Trophoblast cell (in vitro differentiated cells and primary cell): ENCODE data around the gene ACBD6.
A peak's percentile ranks its signal among the peaks of the same experiment; 100 is the strongest.

Experiments
- DNase-seq, 2 donors: peaks; one replicate each; pipeline ENCODE4 v3.0.0-alpha.2; 2016
- H2AFZ ChIP-seq: 2 replicates; pipeline ENCODE4 v1.6.1; 2013; ENCODE audit warnings: low read length, moderate library complexity, mild to moderate bottlenecking; ENCODE audit not compliant: insufficient read depth, poor library complexity
- H2AK5ac ChIP-seq: 2 replicates; pipeline ENCODE4 v1.6.1; 2013; ENCODE audit warnings: mild to moderate bottlenecking, low read length
- H2BK120ac ChIP-seq: 2 replicates; pipeline ENCODE4 v1.6.1; 2013; ENCODE audit warnings: low read length, mild to moderate bottlenecking, moderate library complexity; ENCODE audit not compliant: insufficient read depth, poor library complexity
- H2BK12ac ChIP-seq: 2 replicates; pipeline ENCODE4 v1.6.1; 2013; ENCODE audit warnings: mild to moderate bottlenecking, low read length, moderate library complexity
- H2BK5ac ChIP-seq: 2 replicates; pipeline ENCODE4 v1.6.1; 2013; ENCODE audit warnings: low read length, low read depth, moderate library complexity, mild to moderate bottlenecking; ENCODE audit not compliant: poor library complexity
- H3K14ac ChIP-seq: 2 replicates; pipeline ENCODE4 v1.6.1; 2013; ENCODE audit warnings: mild to moderate bottlenecking, low read length
- H3K18ac ChIP-seq: 2 replicates; pipeline ENCODE4 v1.6.1; 2013; ENCODE audit warnings: mild to moderate bottlenecking, low read length
- H3K23ac ChIP-seq: 2 replicates; pipeline ENCODE4 v1.6.1; 2013; ENCODE audit warnings: low read length
- H3K27ac ChIP-seq: 2 replicates; pipeline ENCODE4 v1.5.1; 2013; ENCODE audit warnings: low read depth, mild to moderate bottlenecking, inconsistent platforms, low read length, moderate library complexity
- H3K27me3 ChIP-seq: 2 replicates; pipeline ENCODE4 v1.6.1; 2013; ENCODE audit warnings: inconsistent platforms, mild to moderate bottlenecking, low read length, moderate library complexity; ENCODE audit not compliant: insufficient read depth
- H3K36me3 ChIP-seq, 2 experiments: 1 replicate in 1 of 2; 2 replicates in 1 of 2; pipeline ENCODE4 v1.6.1; 2013; ENCODE audit warnings: low read length in 2 of 2, mild to moderate bottlenecking in 2 of 2, moderate library complexity in 1 of 2; ENCODE audit not compliant: insufficient read depth in 2 of 2, control insufficient read depth in 1 of 2
- H3K4ac ChIP-seq: 2 replicates; pipeline ENCODE4 v1.6.1; 2013; ENCODE audit warnings: low read depth, mild to moderate bottlenecking, low read length, moderate library complexity
- H3K4me1 ChIP-seq, 2 experiments: 1 replicate in 1 of 2; 2 replicates in 1 of 2; pipeline ENCODE4 v1.6.1; 2013; ENCODE audit warnings: low read length in 2 of 2, mild to moderate bottlenecking in 2 of 2, moderate library complexity in 1 of 2; ENCODE audit not compliant: insufficient read depth in 2 of 2, control insufficient read depth in 1 of 2
- H3K4me2 ChIP-seq: 2 replicates; pipeline ENCODE4 v1.6.1; 2013; ENCODE audit warnings: inconsistent platforms, mild to moderate bottlenecking, low read length, moderate library complexity
- H3K4me3 ChIP-seq: 2 replicates; pipeline ENCODE4 v1.5.1; 2013; ENCODE audit warnings: mild to moderate bottlenecking, low read depth, low read length, inconsistent platforms
- H3K79me1 ChIP-seq: one replicate; pipeline ENCODE4 v1.6.1; 2013; ENCODE audit warnings: low read length
- H3K79me2 ChIP-seq: 2 replicates; pipeline ENCODE4 v1.6.1; 2013; ENCODE audit warnings: low read length, mild to moderate bottlenecking; ENCODE audit not compliant: control insufficient read depth, insufficient read depth, poor library complexity
- H3K9ac ChIP-seq: 2 replicates; pipeline ENCODE4 v1.6.1; 2013; ENCODE audit warnings: mild to moderate bottlenecking, low read length
- H3K9me3 ChIP-seq: 2 replicates; pipeline ENCODE4 v1.6.1; 2013; ENCODE audit warnings: low read depth, mild to moderate bottlenecking, control low read depth, inconsistent platforms, low read length; ENCODE audit not compliant: insufficient read depth
- H4K12ac ChIP-seq: 2 replicates; pipeline ENCODE4 v1.6.1; 2013; ENCODE audit warnings: low read depth, mild to moderate bottlenecking, low read length, moderate library complexity
- H4K8ac ChIP-seq: 2 replicates; pipeline ENCODE4 v1.6.1; 2013; ENCODE audit warnings: low read depth, mild to moderate bottlenecking, low read length, moderate library complexity
- H4K91ac ChIP-seq: one replicate; pipeline ENCODE4 v1.6.1; 2013; ENCODE audit warnings: low read depth, mild to moderate bottlenecking, low read length, moderate library complexity
- WGBS: extraction: QIAGEN DNeasy Blood & Tissue Kit; methylation state at CpG from one replicate; pipeline ENCODE4 v1.1.7; 2013; ENCODE audit warnings: missing lambda C conversion rate; ENCODE audit not compliant: insufficient read length, insufficient coverage; ENCODE audit errors: extremely low coverage; 5-methylcytosine and 5-hydroxymethylcytosine counted together

The ACBD6 gene

GRCh38 chr1:180261524-180262155, 240.7 kb downstream of the ACBD6 start:
- Histone ChIP-seq H3K4ac (no peak overlapping the region), H3K27ac (no peak overlapping the region), H3K4me1 (no peaks in the 10 kb centered on the region), H3K9me3 (no peaks in the 10 kb centered on the region), H3K23ac (no peak overlapping the region), H2BK12ac (no peak overlapping the region), H2BK5ac (no peak overlapping the region), H3K4me3 (no peak overlapping the region), H3K14ac (no peak overlapping the region), H3K9ac (no peak overlapping the region), H2BK120ac (no peak overlapping the region), H4K91ac (no peak overlapping the region), H3K79me2 (no peaks in the 10 kb centered on the region), H3K27me3 (no peaks in the 10 kb centered on the region), H3K4me2 (no peak overlapping the region), H3K36me3 (no peaks in the 10 kb centered on the region), H4K8ac (no peak overlapping the region), H2AK5ac (no peak overlapping the region), H3K79me1 (no peaks in the 10 kb centered on the region), H4K12ac (no peak overlapping the region), H3K18ac (no peak overlapping the region), H2AFZ (no peak overlapping the region)
- no peak for DNase-seq
- no CpG with 5 or more reads among the region's 7 CpGs for WGBS

DNA sequence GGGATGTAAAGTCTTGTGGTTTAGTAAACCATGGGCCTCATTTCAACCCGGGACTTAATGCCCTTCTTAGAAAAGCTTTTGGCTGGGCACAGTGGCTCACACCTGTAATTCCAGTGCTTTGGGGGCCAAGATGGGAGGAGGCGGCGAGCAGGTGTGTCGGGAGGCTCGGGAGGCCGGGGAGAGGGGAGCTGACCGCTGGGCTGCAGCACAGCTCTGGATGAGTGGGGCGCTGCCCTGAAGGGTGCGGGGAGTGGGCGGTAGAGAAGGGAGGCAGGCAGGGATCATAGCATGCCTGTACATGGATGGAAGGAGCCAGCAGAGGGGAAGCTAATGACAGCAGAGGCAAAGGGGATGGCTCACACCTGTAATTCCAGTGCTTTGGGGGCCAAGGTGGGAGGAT, 241.3 kb downstream of the ACBD6 start:
- Histone ChIP-seq H3K18ac (no peak overlapping the region), H3K4me1 (no peaks in the 10 kb centered on the region), H3K4me3 (no peak overlapping the region), H4K91ac (no peak overlapping the region), H3K4me2 (no peak overlapping the region), H4K12ac (no peak overlapping the region), H3K27ac (no peak overlapping the region), H2BK120ac (no peak overlapping the region), H2AK5ac (no peak overlapping the region), H3K79me1 (no peaks in the 10 kb centered on the region), H2AFZ (no peak overlapping the region), H3K27me3 (no peaks in the 10 kb centered on the region), H2BK12ac (no peak overlapping the region), H2BK5ac (no peak overlapping the region), H3K9ac (no peak overlapping the region), H3K23ac (no peak overlapping the region), H4K8ac (no peak overlapping the region), H3K36me3 (no peaks in the 10 kb centered on the region), H3K79me2 (no peaks in the 10 kb centered on the region), H3K14ac (no peak overlapping the region), H3K4ac (no peak overlapping the region), H3K9me3 (no peaks in the 10 kb centered on the region)
- no peak for DNase-seq
- no CpG with 5 or more reads among the region's 10 CpGs for WGBS

GRCh38 chr1:180260541-180260940, 241.8 kb downstream of the ACBD6 start:
- H3K4ac ChIP-seq, result no peak overlapping the region
- no peak for DNase-seq
- H2BK120ac ChIP-seq, result no peak overlapping the region
- H2AFZ ChIP-seq, result no peak overlapping the region
- H3K9ac ChIP-seq, result no peak overlapping the region
- H3K27me3 ChIP-seq, result no peaks in the 10 kb centered on the region
- H3K18ac ChIP-seq, result no peak overlapping the region
- H2AK5ac ChIP-seq, result no peak overlapping the region
- H4K8ac ChIP-seq, result no peak overlapping the region
- H3K4me2 ChIP-seq, result no peak overlapping the region
- no peaks in the 10 kb centered on the region for H3K79me1 ChIP-seq
- no peak overlapping the region for H4K91ac ChIP-seq
- H2BK12ac ChIP-seq, result no peak overlapping the region
- no peaks in the 10 kb centered on the region for H3K79me2 ChIP-seq
- H3K14ac ChIP-seq, result no peak overlapping the region
- H3K9me3 ChIP-seq, result no peaks in the 10 kb centered on the region
- no CpG with 5 or more reads among the region's 13 CpGs for WGBS
- H3K23ac ChIP-seq, result no peak overlapping the region
- H3K4me1 ChIP-seq, result no peaks in the 10 kb centered on the region
- no peaks in the 10 kb centered on the region for H3K36me3 ChIP-seq
- H3K4me3 ChIP-seq, result no peak overlapping the region
- no peak overlapping the region for H2BK5ac ChIP-seq
- no peak overlapping the region for H4K12ac ChIP-seq
- no peak overlapping the region for H3K27ac ChIP-seq

DNA sequence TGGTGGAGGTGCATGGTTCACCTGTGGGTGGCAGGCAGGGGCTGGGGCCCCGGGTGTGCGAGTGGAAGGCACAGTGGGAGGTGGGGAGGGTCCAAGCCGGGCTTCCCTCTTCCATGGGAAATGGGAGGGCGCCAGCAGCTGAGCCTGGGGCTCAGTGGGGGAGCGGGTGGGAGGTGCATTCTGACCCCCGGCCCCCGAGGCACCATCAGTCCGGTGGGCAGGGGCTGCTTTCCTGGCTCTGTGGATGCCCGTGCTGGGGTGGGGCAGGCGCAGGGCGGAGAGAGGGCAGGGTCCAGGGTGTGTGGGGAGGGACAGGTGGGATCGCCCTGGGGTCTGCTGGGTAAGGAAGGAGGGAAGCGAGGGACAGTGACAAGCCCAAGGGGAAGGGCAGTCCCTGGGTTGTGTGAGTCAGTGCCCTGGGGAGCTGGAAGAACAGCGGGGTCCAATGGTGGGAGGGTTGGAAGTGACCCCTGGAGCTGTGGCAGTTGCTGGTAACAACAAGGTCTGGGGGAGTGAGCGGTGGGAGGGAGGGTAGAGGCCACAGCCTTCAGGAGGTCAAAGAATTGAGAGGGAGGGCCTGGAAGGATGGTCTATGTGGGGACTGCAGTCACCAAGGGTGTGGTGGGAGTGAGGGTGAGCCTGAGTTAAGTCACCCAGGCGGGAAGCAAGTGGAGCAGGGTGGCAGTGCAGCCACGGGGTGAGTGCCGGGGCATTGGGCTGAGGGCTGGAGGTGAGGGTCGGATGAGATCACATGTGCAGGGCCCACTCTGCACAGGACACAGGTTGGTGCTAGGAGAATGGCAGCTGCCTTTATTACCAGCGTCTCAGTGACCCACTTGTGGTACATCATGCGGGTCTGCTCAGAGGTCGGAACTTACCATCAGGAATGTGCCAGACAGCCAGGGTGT, 242.7 kb downstream of the ACBD6 start:
- H3K23ac ChIP-seq, result no peak overlapping the region
- H3K4me3 ChIP-seq, result peak overlapping the region; percentile 31
- no peaks in the 10 kb centered on the region for H3K79me1 ChIP-seq
- H2AK5ac ChIP-seq, result no peak overlapping the region
- no peak overlapping the region for H2AFZ ChIP-seq
- no peak overlapping the region for H3K27ac ChIP-seq
- H2BK120ac ChIP-seq, result no peak overlapping the region
- no peak overlapping the region for H3K9ac ChIP-seq
- WGBS, result no CpG with 5 or more reads among the region's 22 CpGs
- no peak overlapping the region for H4K91ac ChIP-seq
- no peaks in the 10 kb centered on the region for H3K36me3 ChIP-seq
- H3K4me1 ChIP-seq, result no peaks in the 10 kb centered on the region
- no peaks in the 10 kb centered on the region for H3K27me3 ChIP-seq
- H3K79me2 ChIP-seq, result no peaks in the 10 kb centered on the region
- no peak overlapping the region for H3K18ac ChIP-seq
- no peak overlapping the region for H4K8ac ChIP-seq
- no peak overlapping the region for H3K4me2 ChIP-seq
- H2BK12ac ChIP-seq, result no peak overlapping the region
- H3K14ac ChIP-seq, result no peak overlapping the region
- H4K12ac ChIP-seq, result no peak overlapping the region
- H3K9me3 ChIP-seq, result peaks cover 1% of the 10 kb centered on the region
- no peak overlapping the region for H2BK5ac ChIP-seq
- no peak for DNase-seq
- no peak overlapping the region for H3K4ac ChIP-seq
